AG04450 (cell line): ENCODE data around the gene NEURL1B. TPM values are rescaled to one million over a fixed set of nuclear protein-coding genes. Genes with fewer than 3 reads are reported as not detected.

Experiments used
- CTCF ChIA-PET: fragments of 300-600, 350-600 bp; formaldehyde crosslinking; extraction: SDS; loops from one replicate; lab custom pipeline; 2022; ENCODE audit warnings: antibody characterized with exemption, inconsistent platforms; lab: Charles Lee
- POLR2A ChIA-PET: fragments of 350-600 bp; formaldehyde crosslinking; extraction: SDS; loops from one replicate; lab custom pipeline; 2021; ENCODE audit warnings: antibody characterized with exemption, inconsistent platforms; lab: Yijun Ruan, JAX
- DNase-seq: peaks from one replicate; pipeline ENCODE4 v3.0.0-alpha.2; 2011; ENCODE audit warnings: low read depth, low spot score
- H3K27ac ChIP-seq: one replicate; pipeline ENCODE4 v1.5.1; 2012; ENCODE audit warnings: low read depth, low read length, control low read depth
- H3K27me3 ChIP-seq: one replicate; pipeline ENCODE4 v1.6.0; 2012; ENCODE audit warnings: low read length; ENCODE audit not compliant: control insufficient read depth, insufficient read depth
- H3K4me3 ChIP-seq: 2 replicates; pipeline ENCODE4 v1.5.1; 2011; ENCODE audit warnings: mild to moderate bottlenecking, low read depth, low read length, control low read depth
- H3K9me3 ChIP-seq: 2 replicates; pipeline ENCODE4 v1.5.1; 2012; ENCODE audit warnings: low read length; ENCODE audit not compliant: control insufficient read depth, insufficient read depth
- CTCF ChIP-seq: IDR thresholded peaks from 2 replicates; pipeline ENCODE4 v1.5.1; 2011; ENCODE audit warnings: low read depth, low read length, control low read depth, inconsistent platforms
- polyA plus RNA-seq: library from polyadenylated mRNA; depleted of rRNA; stranded (reverse); fragments of >200 nt; gene quantifications from 2 replicates; pipeline ENCODE4 v1.2.3, GENCODE V29; 2011

The NEURL1B gene
- polyA plus RNA-seq, 1 experiment = 1.8 TPM

DNA sequence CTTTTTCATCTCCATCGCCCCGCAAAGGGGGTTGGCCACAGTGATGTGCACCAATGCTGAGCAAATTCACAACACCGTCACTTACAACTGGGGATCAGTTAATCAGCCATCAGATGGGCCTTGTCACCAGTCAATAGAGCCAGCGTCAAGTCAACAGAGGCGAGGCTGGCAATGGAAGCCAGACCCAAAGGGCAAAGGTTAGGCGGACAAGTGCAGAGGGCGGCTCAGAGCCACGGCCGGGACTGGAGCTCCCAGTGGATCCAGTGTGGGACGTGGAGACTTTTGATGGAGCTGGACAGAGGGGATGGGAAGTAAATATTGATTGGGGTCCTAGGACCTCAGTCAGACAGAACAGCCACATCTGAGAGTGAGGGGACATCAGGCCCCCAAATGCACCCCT is 84.2 kb downstream of the NEURL1B start:
- ChIA-PET POLR2A (no interaction called here), CTCF (interaction anchor here (0.9 to 1.4 kb wide), 3 partner anchors 10 to 208 kb away, joined by 3 to 5 read pairs (median 4); no protein-coding TSS in a partner anchor)
- DNase-seq = no peak
- TF ChIP-seq CTCF = no peak
- no peaks in the 10 kb centered on the region; the same call in 1 of the 2 replicates for H3K9me3 ChIP-seq
- no peak overlapping the region for H3K4me3 ChIP-seq
- peaks cover 4% of the 10 kb centered on the region for H3K27me3 ChIP-seq
- H3K27ac ChIP-seq = no peak overlapping the region

GRCh38 chr5:172725785-172726184 is 84.7 kb downstream of the NEURL1B start:
- POLR2A ChIA-PET = no interaction called here
- peaks cover 4% of the 10 kb centered on the region for H3K27me3 ChIP-seq
- CTCF ChIA-PET = interaction anchor here (0.6 to 1.4 kb wide), 3 partner anchors 9 to 208 kb away, joined by 3 to 20 read pairs (median 6); no protein-coding TSS in a partner anchor
- no peak for DNase-seq
- no peak overlapping the region for H3K4me3 ChIP-seq
- H3K27ac ChIP-seq = no peak overlapping the region
- H3K9me3 ChIP-seq = no peaks in the 10 kb centered on the region; the same call in 1 of the 2 replicates
- no peak for TF ChIP-seq CTCF

- Histone ChIP-seq H3K27ac (no peak overlapping the region), H3K4me3 (no peak overlapping the region), H3K27me3 (peaks cover 4% of the 10 kb centered on the region), H3K9me3 (no peaks in the 10 kb centered on the region; the same call in 1 of the 2 replicates)
- DNase-seq = no peak
- TF ChIP-seq CTCF = no peak
- ChIA-PET CTCF (interaction anchor here (0.9 to 1.5 kb wide), 3 partner anchors 10 to 232 kb away, joined by 3 to 6 read pairs (median 6); partner anchors contain the start of gene RPL26L1), POLR2A (interaction anchor here (0.5 to 1.1 kb wide), 2 partner anchors 31 to 38 kb away, joined by 3 read pairs; no protein-coding TSS in a partner anchor)
Observed at GRCh38 chr5:172726966-172727365, 85.9 kb downstream of the NEURL1B start.

GRCh38 chr5:172727551-172727950 is 86.5 kb downstream of the NEURL1B start:
- Histone ChIP-seq H3K4me3 (no peak overlapping the region), H3K27ac (no peak overlapping the region), H3K27me3 (peaks cover 4% of the 10 kb centered on the region), H3K9me3 (no peaks in the 10 kb centered on the region; the same call in 1 of the 2 replicates)
- CTCF ChIA-PET = interaction anchor here (0.8 to 1.5 kb wide), 2 partner anchors 13 to 232 kb away, joined by 3 read pairs; partner anchors contain the start of gene RPL26L1
- DNase-seq = no peak
- POLR2A ChIA-PET = interaction anchor here (0.5 to 1.1 kb wide), 2 partner anchors 30 to 38 kb away, joined by 3 read pairs; no protein-coding TSS in a partner anchor
- TF ChIP-seq CTCF = no peak

- no peak for TF ChIP-seq CTCF
- Histone ChIP-seq H3K27ac (no peak overlapping the region), H3K4me3 (no peak overlapping the region), H3K27me3 (peaks cover 4% of the 10 kb centered on the region), H3K9me3 (no peaks in the 10 kb centered on the region; the same call in 1 of the 2 replicates)
- POLR2A ChIA-PET = no interaction called here
- DNase-seq = no peak
- CTCF ChIA-PET = interaction anchor here (0.8 kb wide), 1 partner anchor 204 kb away, joined by 3 read pairs; no protein-coding TSS in a partner anchor
Observed at GRCh38 chr5:172728481-172729241, 87.6 kb downstream of the NEURL1B start.
